ENCODE measurements around the gene AFF3. TPM values are rescaled to one million over a fixed set of nuclear protein-coding genes. Genes with fewer than 3 reads are reported as not detected.
A peak's percentile ranks its signal among the peaks of the same experiment; 100 is the strongest.

The AFF3 gene
- total and polyA plus RNA-seq, 8 donors = 16.4 to 42.0 (median 21.4) TPM

DNA sequence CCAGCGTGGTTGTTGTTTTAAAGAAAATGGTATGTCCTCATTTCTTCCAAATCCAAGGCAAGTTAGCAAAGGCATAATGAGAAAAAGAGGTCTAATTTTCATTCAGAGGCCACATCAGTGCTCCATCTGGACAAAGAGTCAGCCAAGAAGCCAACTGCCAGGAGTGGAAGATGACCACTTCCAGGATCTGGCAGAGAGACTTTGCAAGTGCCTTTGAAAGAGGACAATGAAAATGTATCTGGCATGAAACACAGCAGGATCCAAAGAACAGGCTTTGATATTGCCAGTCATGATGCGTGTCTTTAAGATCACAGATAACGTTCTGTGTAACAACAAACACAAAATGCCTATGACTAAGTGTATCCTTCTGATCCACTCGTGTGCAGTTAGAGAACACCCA lies 82.8 kb downstream of the AFF3 start:
- peaks cover 0 to 4% of the 10 kb centered on the region in 2 donors for H3K9me3 ChIP-seq
- DNase-seq (no peak), ATAC-seq (no peak)
- TF ChIP-seq, protein P1, sequence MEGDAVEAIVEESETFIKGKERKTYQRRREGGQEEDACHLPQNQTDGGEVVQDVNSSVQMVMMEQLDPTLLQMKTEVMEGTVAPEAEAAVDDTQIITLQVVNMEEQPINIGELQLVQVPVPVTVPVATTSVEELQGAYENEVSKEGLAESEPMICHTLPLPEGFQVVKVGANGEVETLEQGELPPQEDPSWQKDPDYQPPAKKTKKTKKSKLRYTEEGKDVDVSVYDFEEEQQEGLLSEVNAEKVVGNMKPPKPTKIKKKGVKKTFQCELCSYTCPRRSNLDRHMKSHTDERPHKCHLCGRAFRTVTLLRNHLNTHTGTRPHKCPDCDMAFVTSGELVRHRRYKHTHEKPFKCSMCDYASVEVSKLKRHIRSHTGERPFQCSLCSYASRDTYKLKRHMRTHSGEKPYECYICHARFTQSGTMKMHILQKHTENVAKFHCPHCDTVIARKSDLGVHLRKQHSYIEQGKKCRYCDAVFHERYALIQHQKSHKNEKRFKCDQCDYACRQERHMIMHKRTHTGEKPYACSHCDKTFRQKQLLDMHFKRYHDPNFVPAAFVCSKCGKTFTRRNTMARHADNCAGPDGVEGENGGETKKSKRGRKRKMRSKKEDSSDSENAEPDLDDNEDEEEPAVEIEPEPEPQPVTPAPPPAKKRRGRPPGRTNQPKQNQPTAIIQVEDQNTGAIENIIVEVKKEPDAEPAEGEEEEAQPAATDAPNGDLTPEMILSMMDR (IDR thresholded peaks at IDR 0.05) = no peak
- H3K4me3 ChIP-seq = no peak overlapping the region
- no peaks in the 10 kb centered on the region for H3K36me3 ChIP-seq
- intact Hi-C loops (cut with DNase I) = no loop called here
- H3K27me3 ChIP-seq = no peaks in the 10 kb centered on the region
- H3K4me1 ChIP-seq = no peaks in the 10 kb centered on the region
- no peak overlapping the region for H3K27ac ChIP-seq

DNA sequence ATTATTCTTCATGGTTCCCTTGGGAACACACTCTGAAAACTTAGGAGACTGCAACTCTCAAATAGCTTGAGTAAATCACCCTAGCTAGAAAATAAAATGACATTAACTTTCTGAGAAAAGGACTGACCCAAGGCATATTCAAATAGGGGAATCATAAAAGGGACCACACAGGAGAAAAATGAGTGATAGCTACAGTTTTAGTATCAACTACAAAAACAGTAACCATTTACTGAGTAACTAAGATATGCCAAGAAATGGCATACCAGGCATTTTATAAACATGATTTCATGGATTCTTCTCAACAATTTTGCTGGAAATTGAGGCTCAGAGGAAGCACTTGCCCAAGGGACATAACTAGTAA lies 84.5 kb downstream of the AFF3 start:
- Histone ChIP-seq H3K4me1 (peaks cover 0 to 4% of the 10 kb centered on the region in 2 donors), H3K27me3 (no peaks in the 10 kb centered on the region), H3K4me3 (no peak overlapping the region), H3K9me3 (no peaks in the 10 kb centered on the region), H3K27ac (no peak overlapping the region), H3K36me3 (no peaks in the 10 kb centered on the region)
- TF ChIP-seq, protein P1 (IDR thresholded peaks at IDR 0.05) = no peak
- ATAC-seq = no peak
- no peak for DNase-seq
- intact Hi-C loops (cut with DNase I) = no loop called here

DNA sequence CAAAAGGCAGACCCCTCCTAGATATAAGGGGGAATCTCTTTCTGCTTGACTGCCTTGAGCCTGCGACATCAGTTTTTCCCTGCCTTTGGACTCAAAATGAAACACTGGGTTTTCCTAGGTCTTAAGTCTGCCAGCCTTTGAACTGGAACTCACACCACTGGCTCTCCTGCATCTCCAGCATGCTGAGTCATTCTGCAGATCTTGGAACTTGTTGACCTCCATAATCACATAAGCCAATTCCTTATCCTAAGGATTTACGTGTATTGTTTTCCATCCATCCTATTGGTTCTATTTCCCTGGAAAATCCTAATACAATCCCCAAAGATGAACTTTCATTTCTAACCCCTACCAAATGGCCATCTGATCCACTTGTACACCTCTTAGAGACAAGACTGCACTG lies 88.0 kb downstream of the AFF3 start:
- no peak for DNase-seq
- Histone ChIP-seq H3K9me3 (no peaks in the 10 kb centered on the region), H3K27ac (no peak overlapping the region), H3K27me3 (no peaks in the 10 kb centered on the region), H3K4me3 (no peak overlapping the region), H3K4me1 (peaks cover 0 to 8% of the 10 kb centered on the region in 2 donors), H3K36me3 (no peaks in the 10 kb centered on the region)
- intact Hi-C loops (cut with DNase I) = no loop called here
- no peak for ATAC-seq
- TF ChIP-seq, protein P1 (IDR thresholded peaks at IDR 0.05) = no peak

DNA sequence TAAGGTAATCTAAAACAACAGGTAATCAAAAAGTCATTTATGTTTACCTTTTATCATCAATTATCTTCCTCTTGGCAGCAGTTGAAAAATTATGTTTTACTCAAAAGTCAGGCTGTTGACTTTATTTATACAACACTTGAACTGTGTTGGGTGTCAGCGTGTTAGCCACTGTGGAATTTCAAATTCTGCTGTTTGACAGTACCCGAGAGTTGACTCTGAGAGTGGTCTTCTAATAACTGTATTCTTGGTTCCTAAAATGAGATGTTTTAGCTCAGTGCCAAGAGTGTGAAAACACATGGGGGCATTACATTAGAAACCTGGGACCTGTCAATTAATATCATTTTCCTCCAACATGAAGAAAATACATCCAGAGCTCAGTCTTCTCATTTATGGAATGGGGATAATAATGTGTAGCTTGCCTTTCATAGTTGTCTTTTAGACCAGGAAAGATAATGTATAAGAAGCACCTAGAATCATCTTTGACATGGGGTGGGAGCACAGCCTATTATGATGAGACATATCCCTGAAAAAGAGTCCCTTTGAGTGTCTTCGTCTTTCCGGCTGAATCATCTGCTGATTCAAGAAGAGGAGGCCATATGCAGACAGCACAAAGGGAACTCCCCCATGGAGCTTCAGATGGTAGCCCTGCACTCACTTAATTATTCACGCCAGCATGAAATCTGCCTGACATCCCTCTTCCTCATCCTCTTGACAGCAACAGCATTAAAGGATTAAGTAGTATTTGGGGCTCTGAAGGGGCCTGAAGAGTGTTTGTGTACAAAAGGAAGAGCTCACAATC lies 89.1 kb downstream of the AFF3 start:
- TF ChIP-seq, protein P1 (IDR thresholded peaks at IDR 0.05) = no peak
- Histone ChIP-seq H3K4me3 (no peak overlapping the region), H3K9me3 (no peaks in the 10 kb centered on the region), H3K27me3 (no peaks in the 10 kb centered on the region), H3K27ac (peak overlapping the region in 1 of 2 donors; percentile 4), H3K36me3 (no peaks in the 10 kb centered on the region), H3K4me1 (peaks cover 0 to 8% of the 10 kb centered on the region in 2 donors)
- intact Hi-C loops (cut with DNase I) = no loop called here
- DNase-seq (no peak), ATAC-seq (peak; percentile 48)

DNA sequence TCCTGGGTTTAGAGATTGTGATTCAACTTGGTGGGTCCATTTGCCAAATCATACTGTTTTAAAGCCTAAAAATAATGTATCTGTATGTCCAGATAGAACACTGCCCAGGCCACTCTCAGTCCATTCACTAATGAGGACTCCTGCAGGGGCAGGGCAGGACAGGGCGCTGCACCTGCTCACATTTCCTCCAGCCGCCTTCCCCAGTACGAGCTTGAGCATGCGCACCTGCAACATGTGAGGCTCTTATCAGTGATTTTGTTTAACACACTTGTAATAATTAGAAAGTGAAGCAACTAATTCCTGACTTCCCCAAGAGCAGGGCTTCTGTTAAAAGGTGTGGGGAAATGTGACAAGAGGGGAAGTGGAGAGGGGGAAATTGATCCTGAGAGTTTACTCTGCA lies 89.7 kb downstream of the AFF3 start:
- H3K36me3 ChIP-seq = no peaks in the 10 kb centered on the region
- H3K4me1 ChIP-seq = peaks cover 0 to 8% of the 10 kb centered on the region in 2 donors
- TF ChIP-seq, protein P1 (IDR thresholded peaks at IDR 0.05) = no peak
- intact Hi-C loops (cut with DNase I) = no loop called here
- no peaks in the 10 kb centered on the region for H3K9me3 ChIP-seq
- H3K27me3 ChIP-seq = no peaks in the 10 kb centered on the region
- ATAC-seq (peak; percentile 92), DNase-seq (peak in 2 of 4 donors; percentile 58 to 59)
- H3K27ac ChIP-seq = peak overlapping the region in 1 of 2 donors; percentile 4
- H3K4me3 ChIP-seq = no peak overlapping the region

Measured in left lung (tissue), 10 donors.